Measurements from ENCODE around the gene KLHL3. TPM values are rescaled to one million over a fixed set of nuclear protein-coding genes. Genes with fewer than 3 reads are reported as not detected.

KLHL3 gene
- total and polyA plus RNA-seq, 12 donors, result 12.4 to 37.4 (median 23.7) TPM

DNA sequence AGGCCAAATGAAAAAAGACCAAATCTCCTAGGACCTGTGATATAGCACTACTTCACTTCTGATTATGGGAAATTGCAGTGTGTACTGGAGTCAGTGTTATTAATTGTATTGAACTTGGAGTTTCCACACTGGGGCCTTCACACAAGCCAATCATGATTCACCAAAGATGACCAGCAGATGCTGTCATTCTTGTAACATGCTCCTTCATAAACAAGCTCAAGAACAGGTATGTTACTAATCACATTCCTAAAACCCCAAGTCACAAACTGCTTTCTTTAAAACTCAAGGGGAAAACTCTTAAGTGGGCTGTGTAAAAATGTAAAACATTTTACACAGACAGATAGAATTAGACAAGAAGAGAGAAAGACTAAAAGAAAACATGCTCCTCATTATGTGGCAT lies 5.6 kb downstream of the KLHL3 start:
- H3K36me3 ChIP-seq, result no peaks in the 10 kb centered on the region
- no peak overlapping the region for H3K4me3 ChIP-seq
- DNase-seq, result no peak
- no peaks in the 10 kb centered on the region for H3K9me3 ChIP-seq
- no peaks in the 10 kb centered on the region for H3K27me3 ChIP-seq
- intact Hi-C loops (cut with DNase I), result no loop called here
- TF ChIP-seq, protein P1, sequence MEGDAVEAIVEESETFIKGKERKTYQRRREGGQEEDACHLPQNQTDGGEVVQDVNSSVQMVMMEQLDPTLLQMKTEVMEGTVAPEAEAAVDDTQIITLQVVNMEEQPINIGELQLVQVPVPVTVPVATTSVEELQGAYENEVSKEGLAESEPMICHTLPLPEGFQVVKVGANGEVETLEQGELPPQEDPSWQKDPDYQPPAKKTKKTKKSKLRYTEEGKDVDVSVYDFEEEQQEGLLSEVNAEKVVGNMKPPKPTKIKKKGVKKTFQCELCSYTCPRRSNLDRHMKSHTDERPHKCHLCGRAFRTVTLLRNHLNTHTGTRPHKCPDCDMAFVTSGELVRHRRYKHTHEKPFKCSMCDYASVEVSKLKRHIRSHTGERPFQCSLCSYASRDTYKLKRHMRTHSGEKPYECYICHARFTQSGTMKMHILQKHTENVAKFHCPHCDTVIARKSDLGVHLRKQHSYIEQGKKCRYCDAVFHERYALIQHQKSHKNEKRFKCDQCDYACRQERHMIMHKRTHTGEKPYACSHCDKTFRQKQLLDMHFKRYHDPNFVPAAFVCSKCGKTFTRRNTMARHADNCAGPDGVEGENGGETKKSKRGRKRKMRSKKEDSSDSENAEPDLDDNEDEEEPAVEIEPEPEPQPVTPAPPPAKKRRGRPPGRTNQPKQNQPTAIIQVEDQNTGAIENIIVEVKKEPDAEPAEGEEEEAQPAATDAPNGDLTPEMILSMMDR (IDR thresholded peaks at IDR 0.05), result no peak
- peaks cover 0 to 42% (median 28%) of the 10 kb centered on the region in 9 donors for H3K4me1 ChIP-seq
- H3K27ac ChIP-seq, result no peak overlapping the region
- ATAC-seq, result no peak

DNA sequence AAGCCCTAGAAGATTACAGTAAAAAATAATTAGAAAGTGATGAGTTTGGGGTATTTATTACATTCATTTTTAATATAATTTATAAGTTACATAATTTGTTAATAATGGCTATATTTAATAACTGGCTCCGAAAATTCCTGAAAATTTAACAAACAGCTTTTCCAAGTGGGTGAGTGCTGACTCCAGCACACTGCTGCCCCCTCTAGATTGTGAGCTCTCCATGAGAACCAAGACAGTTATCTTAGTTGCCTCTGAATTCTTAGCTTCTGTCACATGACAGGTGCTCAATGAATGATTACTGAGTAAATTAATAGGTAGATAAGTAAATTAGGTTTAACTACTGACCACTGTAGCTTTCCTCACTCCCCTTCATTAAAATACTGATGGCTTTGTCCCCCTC lies 7.8 kb downstream of the KLHL3 start:
- peaks cover 0 to 8% (median 0%) of the 10 kb centered on the region in 9 donors for H3K36me3 ChIP-seq
- DNase-seq, result no peak
- no peaks in the 10 kb centered on the region for H3K27me3 ChIP-seq
- WGBS, 2 donors, result 90 to 97% methylated on average over 1 of the region's 1 CpG
- H3K4me1 ChIP-seq, result peaks cover 0 to 21% (median 7%) of the 10 kb centered on the region in 9 donors
- ATAC-seq, result no peak
- H3K27ac ChIP-seq, result no peak overlapping the region
- intact Hi-C loops (cut with DNase I), result no loop called here
- H3K9me3 ChIP-seq, result peaks cover 0 to 10% (median 0%) of the 10 kb centered on the region in 11 donors
- TF ChIP-seq, protein P1 (IDR thresholded peaks at IDR 0.05), result peak in 3 of 9 donors; percentile 14 to 39 (median 25)
- H3K4me3 ChIP-seq, result no peak overlapping the region

DNA sequence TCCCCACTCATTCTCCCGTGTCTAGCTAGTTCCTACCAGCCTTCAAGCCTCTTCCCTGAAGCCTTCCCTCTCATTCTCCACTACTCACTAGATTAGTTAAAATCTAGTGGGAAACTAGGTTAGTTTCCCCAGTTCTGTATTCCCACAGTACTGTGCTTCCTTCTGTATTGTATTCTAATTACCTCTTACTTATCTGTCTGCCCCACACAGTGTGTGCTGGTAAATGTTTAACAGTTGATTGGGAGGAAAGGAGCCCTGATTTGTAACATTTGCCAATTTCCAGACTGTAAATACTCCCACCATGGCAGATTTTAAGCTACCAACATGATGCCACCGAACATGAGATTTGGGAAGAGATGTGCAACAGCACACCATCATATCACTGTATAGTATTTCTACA lies 8.3 kb downstream of the KLHL3 start:
- 85 to 88% methylated on average over 2 of the region's 2 CpGs for WGBS, 2 donors
- TF ChIP-seq, protein P1 (IDR thresholded peaks at IDR 0.05), result no peak

DNA sequence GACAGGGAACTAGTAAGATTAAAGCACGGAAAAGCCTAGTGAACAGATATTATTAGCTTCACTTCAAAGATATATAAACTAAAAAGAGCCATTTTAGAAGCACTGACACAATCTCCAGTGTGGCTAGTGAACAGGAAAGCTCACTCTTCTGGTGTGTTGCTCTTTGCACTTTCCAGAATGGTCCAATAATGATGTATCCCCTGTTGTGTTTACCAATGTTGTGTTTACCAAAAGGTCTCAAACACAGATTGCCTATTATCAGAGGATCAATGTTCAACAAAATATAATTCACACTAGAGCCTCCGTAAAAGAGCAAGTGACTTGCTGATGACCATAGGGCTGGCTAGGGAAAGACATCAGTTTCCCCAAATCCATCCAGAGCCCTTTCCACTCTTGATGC lies 11.6 kb downstream of the KLHL3 start:
- H3K4me3 ChIP-seq, result no peak overlapping the region
- TF ChIP-seq, protein P1 (IDR thresholded peaks at IDR 0.05), result no peak
- DNase-seq, result no peak
- intact Hi-C loops (cut with DNase I), result no loop called here
- peaks cover 0 to 12% (median 0%) of the 10 kb centered on the region in 9 donors for H3K4me1 ChIP-seq
- H3K27me3 ChIP-seq, result no peaks in the 10 kb centered on the region
- peaks cover 0 to 14% (median 0%) of the 10 kb centered on the region in 11 donors for H3K9me3 ChIP-seq
- no peak overlapping the region for H3K27ac ChIP-seq
- 86 to 88% methylated on average over 2 of the region's 2 CpGs for WGBS, 2 donors
- peaks cover 0 to 21% (median 1%) of the 10 kb centered on the region in 9 donors for H3K36me3 ChIP-seq
- ATAC-seq, result no peak

More for the DNA sequence above, 8.3 kb downstream of the KLHL3 start:
- peaks cover 0 to 14% (median 0%) of the 10 kb centered on the region in 11 donors for H3K9me3 ChIP-seq
- DNase-seq (no peak), ATAC-seq (no peak)
- no peak overlapping the region for H3K27ac ChIP-seq
- intact Hi-C loops (cut with DNase I), result no loop called here
- H3K27me3 ChIP-seq, result no peaks in the 10 kb centered on the region
- H3K36me3 ChIP-seq, result peaks cover 0 to 8% (median 0%) of the 10 kb centered on the region in 9 donors
- no peak overlapping the region for H3K4me3 ChIP-seq
- H3K4me1 ChIP-seq, result peaks cover 0 to 17% (median 4%) of the 10 kb centered on the region in 9 donors

All from heart right ventricle (tissue), 16 donors.